Caki2 (cell line): ENCODE results near the gene FUCA2. TPM values are rescaled to one million over a fixed set of nuclear protein-coding genes. Genes with fewer than 3 reads are reported as not detected.
"Not testable (repeated sequence)": the region's sequence is repeated elsewhere in the genome, so short reads cannot be mapped to it uniquely, and the experiment has no call there.

Source experiments
- DNase-seq: peaks from one replicate; pipeline ENCODE4 v3.0.0-alpha.2; 2015; ENCODE audit warnings: low read depth
- in situ Hi-C: cut with HindIII; loops from 2 replicates; pipeline ENCODE4 v1.10.0; 2016; ENCODE audit warnings: low sequenced_read_pairs, low pct_unique_long_range_greater_than_20kb, mixed read lengths
- total RNA-seq: library from RNA; depleted of rRNA; stranded (reverse); fragments of >200 nt; shearing (Covaris generic); gene quantifications from 2 replicates; pipeline ENCODE4 v1.2.3, GENCODE V29; 2014; ENCODE audit warnings: low replicate concordance

The FUCA2 gene
- total RNA-seq, 1 experiment from 2014 or later, result 69.9 TPM

- DNase-seq, result no peak
- in situ Hi-C loops, result no loop called here
These were observed 26.9 kb upstream of the FUCA2 start for GRCh38 chr6:143538374-143538773.

- in situ Hi-C loops, result no loop called here
- peak; percentile 70 for DNase-seq
These were observed 25.6 kb upstream of the FUCA2 start for GRCh38 chr6:143536866-143537691.

GRCh38 chr6:143536461-143536865 is 24.9 kb upstream of the FUCA2 start:
- in situ Hi-C loops, result no loop called here
- DNase-seq, result peak; percentile 58

GRCh38 chr6:143535189-143535614 is 23.7 kb upstream of the FUCA2 start:
- no peak for DNase-seq
- in situ Hi-C loops, result no loop called here

- DNase-seq, result no peak
- in situ Hi-C loops, result no loop called here
These were observed 20.4 kb upstream of the FUCA2 start for GRCh38 chr6:143531720-143532499.

GRCh38 chr6:143529095-143529494 is 17.6 kb upstream of the FUCA2 start:
- DNase-seq, result peak; percentile 12
- in situ Hi-C loops, result no loop called here

GRCh38 chr6:143528164-143528811 is 16.8 kb upstream of the FUCA2 start:
- in situ Hi-C loops, result no loop called here
- DNase-seq, result no peak

GRCh38 chr6:143527677-143528076 is 16.2 kb upstream of the FUCA2 start:
- in situ Hi-C loops, result no loop called here
- DNase-seq, result no peak

GRCh38 chr6:143525356-143525755 is 13.8 kb upstream of the FUCA2 start:
- in situ Hi-C loops, result no loop called here
- no peak for DNase-seq

- DNase-seq, result peak; percentile 16
- in situ Hi-C loops, result no loop called here
These were observed 10.6 kb upstream of the FUCA2 start for GRCh38 chr6:143522039-143522600.

GRCh38 chr6:143517447-143517773 is 5.9 kb upstream of the FUCA2 start:
- in situ Hi-C loops, result no loop called here
- DNase-seq, result no peak

GRCh38 chr6:143516690-143517446 is 5.3 kb upstream of the FUCA2 start:
- in situ Hi-C loops, result no loop called here
- DNase-seq, result no peak

GRCh38 chr6:143515766-143516355 is 4.3 kb upstream of the FUCA2 start:
- DNase-seq, result no peak
- in situ Hi-C loops, result no loop called here

GRCh38 chr6:143515061-143515760 is 3.7 kb upstream of the FUCA2 start:
- in situ Hi-C loops, result no loop called here
- DNase-seq, result no peak

- in situ Hi-C loops, result no loop called here
These were observed 1.9 kb upstream of the FUCA2 start for GRCh38 chr6:143513410-143513809.

GRCh38 chr6:143510326-143510725 is 1.2 kb downstream of the FUCA2 start:
- in situ Hi-C loops, DNase-seq: not testable (repeated sequence)

More at GRCh38 chr6:143513410-143513809, 1.9 kb upstream of the FUCA2 start:
- DNase-seq, result no peak
